ENCODE data around the gene ART4. TPM values are rescaled to one million over a fixed set of nuclear protein-coding genes. Genes with fewer than 3 reads are reported as not detected.

The ART4 gene
- total RNA-seq, 4 donors from 2014 or later = 0.16 to 0.68 TPM; not detected in 2

GRCh38 chr12:14802247-14802646 is 41.1 kb downstream of the ART4 start:
- in situ Hi-C loops (cut with MboI; ENCODE audit: low pct_ligation_motif_present in 1 of 4, low pct_unique_long_range_greater_than_20kb in 1 of 4, low sequenced_read_pairs in 3 of 4) = no loop called here

GRCh38 chr12:14795028-14795448 is 48.3 kb downstream of the ART4 start:
- Histone ChIP-seq H3K4me1 (no peaks in the 10 kb centered on the region), H3K36me3 (peaks cover 0 to 75% (median 36%) of the 10 kb centered on the region in 4 donors), H3K4me3 (no peak overlapping the region), H3K27ac (no peak overlapping the region), H3K9me3 (no peaks in the 10 kb centered on the region), H3K27me3 (no peaks in the 10 kb centered on the region)
- intact Hi-C loops (cut with DNase I; ENCODE audit: low total_unique reads) (no loop called here), in situ Hi-C loops (cut with MboI; ENCODE audit: low pct_ligation_motif_present in 1 of 4, low pct_unique_long_range_greater_than_20kb in 1 of 4, low sequenced_read_pairs in 3 of 4) (no loop called here)
- TF ChIP-seq CTCF (IDR thresholded peaks at IDR 0.05) (no peak), POLR2A (IDR thresholded peaks at IDR 0.05) (no peak), POLR2AphosphoS5 (IDR thresholded peaks at IDR 0.05) (no peak), EP300 (IDR thresholded peaks at IDR 0.05; ENCODE audit: low read depth) (no peak)
- no peak for DNase-seq
- WGBS, 2 donors (ENCODE audit: low coverage in 1 of 2) = 76 to 79% methylated on average over 4 of the region's 4 CpGs

More at GRCh38 chr12:14802247-14802646, 41.1 kb downstream of the ART4 start:
- Histone ChIP-seq H3K36me3 (peaks cover 0 to 22% (median 10%) of the 10 kb centered on the region in 4 donors), H3K27me3 (no peaks in the 10 kb centered on the region), H3K9me3 (no peaks in the 10 kb centered on the region), H3K27ac (peak overlapping the region in 3 of 4 donors; percentile 91 to 97 (median 94)), H3K4me3 (peak overlapping the region in 3 of 4 donors; percentile 86 to 99 (median 90)), H3K4me1 (peaks cover 11 to 30% (median 18%) of the 10 kb centered on the region in 4 donors)
- intact Hi-C loops (cut with DNase I; ENCODE audit: low total_unique reads) = no loop called here
- no peak for DNase-seq
- 57 to 68% methylated on average over 4 of the region's 4 CpGs for WGBS, 2 donors (ENCODE audit: low coverage in 1 of 2)
- TF ChIP-seq CTCF (IDR thresholded peaks at IDR 0.05) (no peak), POLR2AphosphoS5 (IDR thresholded peaks at IDR 0.05) (no peak), EP300 (IDR thresholded peaks at IDR 0.05; ENCODE audit: low read depth) (no peak), POLR2A (IDR thresholded peaks at IDR 0.05) (no peak)

- in situ Hi-C loops (cut with MboI; ENCODE audit: low pct_ligation_motif_present in 1 of 4, low pct_unique_long_range_greater_than_20kb in 1 of 4, low sequenced_read_pairs in 3 of 4) = no loop called here
- H3K36me3 ChIP-seq = peaks cover 0 to 46% (median 23%) of the 10 kb centered on the region in 4 donors
- WGBS, 2 donors (ENCODE audit: low coverage in 1 of 2) = 95 to 98% methylated on average over 3 of the region's 3 CpGs
- DNase-seq = no peak
- no peaks in the 10 kb centered on the region for H3K27me3 ChIP-seq
- H3K4me3 ChIP-seq = no peak overlapping the region
- TF ChIP-seq CTCF (IDR thresholded peaks at IDR 0.05) (no peak), POLR2AphosphoS5 (IDR thresholded peaks at IDR 0.05) (no peak), POLR2A (IDR thresholded peaks at IDR 0.05) (no peak), EP300 (IDR thresholded peaks at IDR 0.05; ENCODE audit: low read depth) (no peak)
- no peaks in the 10 kb centered on the region for H3K9me3 ChIP-seq
- peaks cover 0 to 14% (median 1%) of the 10 kb centered on the region in 4 donors for H3K4me1 ChIP-seq
- H3K27ac ChIP-seq = no peak overlapping the region
- intact Hi-C loops (cut with DNase I; ENCODE audit: low total_unique reads) = no loop called here
Observed at GRCh38 chr12:14785568-14785967, 57.8 kb downstream of the ART4 start.

- no peak for DNase-seq
- intact Hi-C loops (cut with DNase I; ENCODE audit: low total_unique reads) (no loop called here), in situ Hi-C loops (cut with MboI; ENCODE audit: low pct_ligation_motif_present in 1 of 4, low pct_unique_long_range_greater_than_20kb in 1 of 4, low sequenced_read_pairs in 3 of 4) (no loop called here)
- Histone ChIP-seq H3K4me1 (peaks cover 0 to 14% (median 1%) of the 10 kb centered on the region in 4 donors), H3K27me3 (no peaks in the 10 kb centered on the region), H3K27ac (no peak overlapping the region), H3K9me3 (no peaks in the 10 kb centered on the region), H3K36me3 (peaks cover 0 to 35% (median 17%) of the 10 kb centered on the region in 4 donors), H3K4me3 (no peak overlapping the region)
- TF ChIP-seq POLR2AphosphoS5 (IDR thresholded peaks at IDR 0.05) (no peak), EP300 (IDR thresholded peaks at IDR 0.05; ENCODE audit: low read depth) (no peak), POLR2A (IDR thresholded peaks at IDR 0.05) (no peak), CTCF (IDR thresholded peaks at IDR 0.05) (no peak)
- WGBS, 2 donors (ENCODE audit: low coverage in 1 of 2) = 92 to 100% methylated on average over 2 of the region's 2 CpGs
Observed at GRCh38 chr12:14784471-14784870, 58.9 kb downstream of the ART4 start.
